ENCODE measurements around the gene ZNF516. TPM values are rescaled to one million over a fixed set of nuclear protein-coding genes. Genes with fewer than 3 reads are reported as not detected.

Gene ZNF516
- total and polyA plus RNA-seq, 2 of the 4 experiments (the other 2 are of a cell fraction) = 7.9 to 16.9 TPM

GRCh38 chr18:76464281-76465259, 30.5 kb downstream of the ZNF516 start:
- no peak for ATAC-seq (ENCODE audit: low read depth)
- ChIA-PET CTCF (no interaction called here), POLR2A (ENCODE audit: unreplicated experiment) (no interaction called here)
- no peak overlapping the region for H3K56ac ChIP-seq (ENCODE audit: extremely low read depth, insufficient read depth, low read length)
- H3K9ac ChIP-seq (ENCODE audit: low read depth, low read length) = no peak overlapping the region
- H3K4ac ChIP-seq (ENCODE audit: low read depth, low read length) = no peak overlapping the region
- H3K4me2 ChIP-seq (ENCODE audit: low read depth, low read length) = no peak overlapping the region
- no peak overlapping the region for H2AFZ ChIP-seq (replicated peaks; ENCODE audit: low read length, poor library complexity)
- peaks cover 15% of the 10 kb centered on the region for H3K4me1 ChIP-seq (ENCODE audit: control insufficient read depth, insufficient read depth, low read length)
- 86% methylated on average over 11 of the region's 19 CpGs; no CpG with 5 or more reads in 1 of the 2 experiments for WGBS, 2 experiments (ENCODE audit: extremely low coverage in 2 of 2, insufficient read length in 1 of 2)
- in situ Hi-C loops (cut with MboI; ENCODE audit: low sequenced_read_pairs) (loop anchor here (25.0 kb wide), 1 partner anchor 648 kb away; no protein-coding TSS in a partner anchor), intact Hi-C loops (cut with micrococcal nuclease) (no loop called here), dilution Hi-C loops (cut with HindIII; ENCODE audit: low sequenced_read_pairs, unreplicated experiment) (no loop called here)
- H4K5ac ChIP-seq (ENCODE audit: low read depth, low read length) = no peak overlapping the region
- H4K20me1 ChIP-seq (ENCODE audit: insufficient read depth, low read length) = peaks cover 61% of the 10 kb centered on the region
- no peak overlapping the region for H2BK120ac ChIP-seq (ENCODE audit: low read depth, low read length)
- peaks cover 21% of the 10 kb centered on the region for H3K9me1 ChIP-seq (ENCODE audit: insufficient read depth, low read length)
- H3K79me1 ChIP-seq (ENCODE audit: low read depth in 1 of 2, low read length in 2 of 2) = peaks cover 25 to 89% of the 10 kb centered on the region in 2 experiments
- H4K91ac ChIP-seq (ENCODE audit: insufficient read depth, low read depth, low read length) = no peak overlapping the region
- H3K4me3 ChIP-seq (ENCODE audit: insufficient read depth, low read depth, low read length) = no peak overlapping the region
- no peak overlapping the region for H3K18ac ChIP-seq (ENCODE audit: low read depth, low read length)
- no peak overlapping the region for H3K14ac ChIP-seq (replicated peaks; ENCODE audit: low read depth, low read length)
- TF ChIP-seq NFE2L2 (IDR thresholded peaks at IDR 0.05; ENCODE audit: low read depth, low read length) (no peak), FOS (IDR thresholded peaks at IDR 0.05; ENCODE audit: low read depth, low read length) (no peak), RAD21 (IDR thresholded peaks at IDR 0.05; ENCODE audit: low read length) (no peak), ELK1 (IDR thresholded peaks at IDR 0.05; ENCODE audit: borderline replicate concordance, low read depth, low read length) (no peak)
- no peak overlapping the region for H2AK5ac ChIP-seq (ENCODE audit: low read depth, low read length)
- BruUV-seq (replicated peaks) = no TSS peak
- no peak overlapping the region for H2BK20ac ChIP-seq (ENCODE audit: low read depth, low read length)
- H3K9me3 ChIP-seq (ENCODE audit: control insufficient read depth, insufficient read depth, low read length) = no peaks in the 10 kb centered on the region
- no peak overlapping the region for H4K8ac ChIP-seq (ENCODE audit: low read depth in 2 of 2, low read length in 2 of 2)
- DNase-seq = no peak
- no peak overlapping the region for H2BK5ac ChIP-seq (ENCODE audit: low read depth, low read length, poor library complexity, severe bottlenecking)
- H3K36me3 ChIP-seq (ENCODE audit: control insufficient read depth, insufficient read depth, low read length) = peaks cover 15% of the 10 kb centered on the region; the same call in 1 of the 2 replicates
- no peak overlapping the region for H3K27ac ChIP-seq (ENCODE audit: insufficient read depth, low read length)
- H2BK15ac ChIP-seq (ENCODE audit: low read depth, low read length) = no peak overlapping the region
- H3K27me3 ChIP-seq (ENCODE audit: control insufficient read depth, insufficient read depth, low read length) = no peaks in the 10 kb centered on the region
- H3K23ac ChIP-seq (ENCODE audit: low read depth, low read length) = no peak overlapping the region
- no peak overlapping the region for H2AK9ac ChIP-seq (replicated peaks; ENCODE audit: low read depth, low read length, poor library complexity)
